ENCODE data around the gene PREX1. TPM values are rescaled to one million over a fixed set of nuclear protein-coding genes. Genes with fewer than 3 reads are reported as not detected.

The PREX1 gene
- total RNA-seq, 1 experiment from 2014 or later = 20.0 TPM

GRCh38 chr20:48822879-48823385 is 4.9 kb downstream of the PREX1 start:
- ChIA-PET CTCF (no interaction called here), POLR2A (no interaction called here)
- H3K27ac ChIP-seq (ENCODE audit: low read length) = no peak overlapping the region
- no peak overlapping the region for H3K4me3 ChIP-seq (ENCODE audit: low read depth in 2 of 2, low read length in 2 of 2)
- no peak for ATAC-seq
- no TSS peak for BruUV-seq (replicated peaks)
- peaks cover 33% of the 10 kb centered on the region for H3K4me1 ChIP-seq (ENCODE audit: control insufficient read depth, insufficient read depth, low read length)
- intact Hi-C loops (cut with micrococcal nuclease; ENCODE audit: unreplicated experiment) = loop anchor here (10.0 kb wide), 1 partner anchor 82 kb away; no protein-coding TSS in a partner anchor
- TF ChIP-seq POLR2AphosphoS5 (IDR thresholded peaks at IDR 0.05; ENCODE audit: low read depth, low read length) = no peak
- no peak for TF ChIP-seq SIN3A (IDR thresholded peaks at IDR 0.05; ENCODE audit: borderline replicate concordance, insufficient read depth, low read depth, low read length)
- TF ChIP-seq REST (IDR thresholded peaks at IDR 0.05; ENCODE audit: insufficient read depth in 1 of 2, low read depth in 2 of 2, low read length in 1 of 2) = no peak
- no peak for TF ChIP-seq TCF7L2 (IDR thresholded peaks at IDR 0.05; ENCODE audit: low read depth, low read length)
- TF ChIP-seq CTCF (IDR thresholded peaks at IDR 0.05) = no peak
- in situ Hi-C loops (cut with HindIII; ENCODE audit: low pct_unique_long_range_greater_than_20kb, low sequenced_read_pairs) = no loop called here
- no peaks in the 10 kb centered on the region for H3K36me3 ChIP-seq (ENCODE audit: control insufficient read depth, insufficient read depth, low read length)
- H3K9me3 ChIP-seq (ENCODE audit: control insufficient read depth, insufficient read depth, low read depth, low read length) = no peaks in the 10 kb centered on the region
- no peak for DNase-seq (ENCODE audit: low read depth, low spot score)
- no peaks in the 10 kb centered on the region for H3K27me3 ChIP-seq (ENCODE audit: control insufficient read depth, insufficient read depth, low read length)

GRCh38 chr20:48822178-48822577 is 5.6 kb downstream of the PREX1 start:
- TSS peak; percentile 27 for BruUV-seq (replicated peaks)
- DNase-seq (ENCODE audit: low read depth, low spot score) (no peak), ATAC-seq (no peak)
- H3K36me3 ChIP-seq (ENCODE audit: control insufficient read depth, insufficient read depth, low read length) = no peaks in the 10 kb centered on the region
- intact Hi-C loops (cut with micrococcal nuclease; ENCODE audit: unreplicated experiment) = loop anchor here (10.0 kb wide), 1 partner anchor 83 kb away; no protein-coding TSS in a partner anchor
- ChIA-PET POLR2A (no interaction called here), CTCF (no interaction called here)
- no peaks in the 10 kb centered on the region for H3K27me3 ChIP-seq (ENCODE audit: control insufficient read depth, insufficient read depth, low read length)
- no peak overlapping the region for H3K27ac ChIP-seq (ENCODE audit: low read length)
- H3K9me3 ChIP-seq (ENCODE audit: control insufficient read depth, insufficient read depth, low read depth, low read length) = no peaks in the 10 kb centered on the region
- in situ Hi-C loops (cut with HindIII; ENCODE audit: low pct_unique_long_range_greater_than_20kb, low sequenced_read_pairs) = no loop called here
- TF ChIP-seq SIN3A (IDR thresholded peaks at IDR 0.05; ENCODE audit: borderline replicate concordance, insufficient read depth, low read depth, low read length) (no peak), REST (IDR thresholded peaks at IDR 0.05; ENCODE audit: insufficient read depth in 1 of 2, low read depth in 2 of 2, low read length in 1 of 2) (no peak), POLR2AphosphoS5 (IDR thresholded peaks at IDR 0.05; ENCODE audit: low read depth, low read length) (no peak), TCF7L2 (IDR thresholded peaks at IDR 0.05; ENCODE audit: low read depth, low read length) (no peak), CTCF (IDR thresholded peaks at IDR 0.05) (no peak)
- peaks cover 36% of the 10 kb centered on the region for H3K4me1 ChIP-seq (ENCODE audit: control insufficient read depth, insufficient read depth, low read length)
- no peak overlapping the region for H3K4me3 ChIP-seq (ENCODE audit: low read depth in 2 of 2, low read length in 2 of 2)

Measured in Panc1 (cell line).